Measurements from ENCODE around the gene PIMREG.

Gene PIMREG

DNA sequence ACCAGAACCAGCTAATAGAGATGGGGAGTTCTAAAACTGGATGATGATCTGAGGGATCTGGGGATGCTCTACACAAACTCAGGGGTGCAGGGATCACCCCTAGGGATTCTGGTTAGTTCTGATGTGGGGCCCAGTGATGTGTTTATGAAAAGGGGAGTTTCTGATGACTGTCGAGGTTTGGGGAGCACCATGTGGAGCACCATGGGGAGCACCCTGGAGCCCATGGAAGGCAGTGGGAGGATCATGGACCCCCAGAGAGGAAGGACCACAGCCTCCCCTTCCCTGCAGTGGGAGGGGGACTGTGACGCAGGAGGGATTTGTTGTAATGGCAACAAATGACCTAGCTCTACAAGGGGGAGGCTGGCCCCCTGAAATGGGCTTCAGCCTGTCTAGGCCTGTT is 18.4 kb downstream of the PIMREG start:
- no peak for DNase-seq

DNA sequence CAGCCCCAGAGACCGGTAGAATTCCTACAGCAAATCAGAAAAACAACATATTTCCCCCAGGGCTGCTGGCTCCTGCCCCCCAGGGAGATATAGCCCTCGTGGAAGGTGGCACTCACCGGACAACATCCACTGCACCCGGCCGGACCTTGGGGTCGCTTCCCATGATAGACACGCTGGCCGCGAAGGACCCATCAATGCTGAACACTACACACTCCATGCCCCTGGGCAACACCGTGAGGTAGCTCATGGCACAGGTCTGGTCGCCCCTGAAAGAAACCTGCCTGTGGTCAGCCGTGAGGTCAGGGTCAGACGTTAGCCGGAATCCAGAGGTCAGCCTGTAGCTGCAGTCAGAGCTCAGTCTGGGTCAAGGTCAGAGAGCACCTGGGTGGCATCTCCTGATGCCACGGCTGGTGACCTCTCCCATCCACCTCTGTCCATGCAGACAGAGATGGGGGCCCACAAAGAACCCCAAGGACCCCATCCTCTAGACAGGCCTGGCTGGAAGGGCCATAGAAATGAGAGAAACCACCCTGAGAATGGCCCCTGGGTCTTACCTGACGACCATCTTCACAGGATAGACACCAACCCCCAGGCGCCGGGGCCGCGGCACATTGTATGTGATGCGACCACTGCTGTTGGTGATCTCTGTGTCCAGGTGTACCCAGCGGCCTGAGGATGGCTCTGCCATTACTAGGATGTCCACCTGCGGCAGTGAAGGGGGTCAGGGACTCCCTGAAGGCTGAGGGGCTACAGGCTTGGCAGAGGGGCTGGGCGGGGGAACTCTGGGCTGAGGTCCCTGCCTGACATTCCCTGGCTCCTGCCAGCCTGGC is 19.6 kb downstream of the PIMREG start:
- DNase-seq, result no peak

GRCh38 chr17:6464446-6465041 is 20.3 kb downstream of the PIMREG start:
- DNase-seq, result no peak

- DNase-seq, result no peak
These were observed 21.1 kb downstream of the PIMREG start for GRCh38 chr17:6465206-6466003.

DNA sequence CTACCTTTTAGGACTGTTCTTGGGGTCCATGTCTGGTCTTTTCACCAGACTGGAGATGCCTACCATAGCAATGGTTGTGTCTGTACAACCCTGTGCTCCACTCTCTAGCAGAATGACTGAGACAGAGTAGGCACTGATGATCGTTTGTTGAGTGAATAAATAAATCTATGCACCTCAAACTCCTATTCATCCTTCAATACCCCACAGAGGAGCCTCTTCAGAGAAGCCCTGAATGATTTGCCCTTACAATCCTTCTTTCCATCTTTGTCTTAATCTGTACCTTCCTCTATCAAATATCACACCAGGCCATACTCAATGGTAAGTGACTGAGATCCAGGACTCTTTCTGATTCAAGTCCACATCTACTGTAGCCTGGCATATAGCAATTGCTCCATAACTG is 23.3 kb downstream of the PIMREG start:
- no peak for DNase-seq

DNA sequence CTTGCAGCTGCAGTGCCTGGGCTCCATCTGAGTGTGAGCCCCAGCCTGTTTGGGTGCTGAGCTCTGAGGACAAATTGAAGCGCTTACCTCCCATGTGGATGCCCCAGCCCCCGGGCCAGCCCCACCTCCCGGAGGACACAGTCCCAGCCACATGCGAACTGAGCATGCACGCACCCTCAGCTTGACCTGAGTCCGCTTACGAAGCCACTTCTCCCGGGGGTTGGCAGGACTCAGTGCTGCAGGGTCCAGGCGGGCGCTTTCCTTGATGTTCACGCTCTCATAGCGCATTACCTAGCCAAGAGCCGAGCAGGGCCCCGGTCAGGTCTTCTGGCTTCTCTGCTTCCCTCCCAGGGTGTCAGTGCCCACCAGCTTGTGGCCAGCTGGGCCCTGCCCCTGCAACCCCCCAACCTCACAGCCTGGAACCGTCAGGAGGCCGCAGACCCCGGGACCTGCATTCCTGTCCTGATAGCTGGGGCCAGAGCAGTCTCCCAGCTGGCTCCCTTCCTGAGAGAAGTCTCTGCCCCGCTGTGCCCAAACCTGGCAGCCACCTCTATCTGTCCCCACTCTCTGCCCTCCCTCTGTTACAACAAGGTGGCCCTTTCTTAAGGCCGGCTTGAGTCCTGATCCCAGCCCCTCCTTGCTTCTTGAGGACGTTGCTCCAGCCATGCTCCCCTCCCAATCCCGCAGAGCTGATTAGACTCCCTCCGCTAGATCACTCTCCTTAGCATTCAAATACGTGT is 24.0 kb downstream of the PIMREG start:
- DNase-seq, result no peak

GRCh38 chr17:6470146-6470718 is 26.0 kb downstream of the PIMREG start:
- no peak for DNase-seq

DNA sequence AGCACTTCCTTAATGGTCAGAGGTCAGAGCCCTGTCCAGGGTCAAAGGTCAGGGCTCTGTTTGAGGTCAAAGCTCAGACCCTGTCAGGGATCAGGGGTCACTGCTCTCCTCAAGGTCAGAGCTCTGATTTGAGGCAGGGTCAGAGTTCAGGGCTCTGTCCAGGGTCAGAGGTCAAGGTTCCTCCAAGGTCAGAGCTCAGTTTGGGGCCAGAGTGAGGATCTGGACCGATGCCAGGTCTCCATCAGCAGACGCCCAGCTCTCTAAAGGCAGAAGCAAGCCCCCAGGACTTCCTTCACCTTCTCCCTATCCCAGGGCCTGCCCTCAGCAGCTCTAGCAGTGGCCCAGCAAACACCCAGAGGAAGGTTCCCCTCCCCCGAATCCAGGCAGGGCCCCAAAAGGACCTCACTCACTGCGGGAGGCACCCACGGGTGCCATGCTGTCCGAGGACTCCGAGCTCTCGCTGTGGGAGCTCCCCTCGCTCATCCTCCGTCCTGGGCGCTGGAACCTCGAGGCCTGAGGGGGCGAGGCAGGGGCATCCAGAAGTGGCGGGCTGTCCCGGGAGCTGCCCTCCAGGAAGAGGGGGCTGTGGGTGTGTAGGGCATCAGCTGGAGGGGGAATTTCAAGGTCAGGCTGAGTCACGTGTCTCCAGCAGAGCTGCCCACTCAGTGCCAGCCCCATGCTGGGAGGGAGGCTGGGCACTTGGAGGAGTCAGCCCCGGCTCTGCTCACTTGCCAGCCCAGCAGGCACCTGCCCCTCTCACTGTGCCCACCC is 26.7 kb downstream of the PIMREG start:
- no peak for DNase-seq

GRCh38 chr17:6471531-6472465 is 27.5 kb downstream of the PIMREG start:
- DNase-seq, result no peak

GRCh38 chr17:6472517-6472916 is 28.3 kb downstream of the PIMREG start:
- DNase-seq, result no peak

DNA sequence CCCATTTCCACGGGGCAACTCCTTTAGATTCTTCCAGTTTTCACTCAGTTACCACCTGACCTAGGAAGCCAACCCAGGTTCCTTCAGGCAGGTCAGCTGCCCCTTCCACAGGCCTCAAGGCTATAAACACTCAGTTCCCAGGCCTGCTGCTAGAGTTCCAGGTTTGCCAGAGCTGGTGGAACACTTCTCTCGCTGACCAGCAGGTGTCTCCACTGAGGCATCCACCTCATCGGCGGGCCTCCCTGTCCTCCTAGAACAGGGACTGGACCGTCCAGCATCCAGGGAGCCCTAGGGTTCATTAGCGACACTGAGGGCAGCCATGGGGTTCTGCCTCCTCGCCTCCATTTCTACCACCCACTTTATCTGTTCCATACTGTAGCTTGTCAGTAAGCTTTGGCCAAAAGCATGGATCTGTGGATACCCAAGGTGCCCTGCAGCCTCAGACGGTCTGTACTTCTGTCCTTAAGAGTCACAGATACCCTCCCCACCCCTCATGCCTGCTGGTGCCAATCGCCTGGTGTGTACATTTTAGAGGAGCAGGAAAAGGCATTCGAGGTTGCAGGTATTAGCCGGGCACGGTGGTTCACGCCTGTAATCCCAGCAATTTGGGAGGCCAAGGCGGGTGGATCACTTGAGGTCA is 29.0 kb downstream of the PIMREG start:
- DNase-seq, result no peak

DNA sequence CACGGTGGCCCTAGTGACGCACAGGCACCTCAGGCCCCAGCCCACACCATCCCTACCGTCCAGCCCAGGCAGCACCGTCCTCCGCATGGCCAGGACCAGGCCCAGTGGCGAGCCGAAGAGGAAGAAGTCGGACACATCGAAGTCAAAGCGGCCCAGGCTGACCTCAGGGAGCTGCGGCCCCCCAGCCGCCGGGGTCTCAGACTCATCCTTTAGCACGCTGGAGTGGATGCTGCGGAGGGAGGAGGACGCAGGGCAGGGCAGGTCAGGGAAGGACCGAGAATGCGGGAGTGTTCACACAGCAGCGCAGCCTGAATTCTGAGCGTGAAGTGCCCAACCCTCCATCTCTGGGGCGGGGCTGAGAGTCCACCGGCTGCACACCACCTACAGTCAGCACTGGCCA is 30.1 kb downstream of the PIMREG start:
- no peak for DNase-seq

GRCh38 chr17:6474906-6475305 is 30.7 kb downstream of the PIMREG start:
- no peak for DNase-seq

- no peak for DNase-seq
These were observed 31.2 kb downstream of the PIMREG start for GRCh38 chr17:6475411-6475810.

DNA sequence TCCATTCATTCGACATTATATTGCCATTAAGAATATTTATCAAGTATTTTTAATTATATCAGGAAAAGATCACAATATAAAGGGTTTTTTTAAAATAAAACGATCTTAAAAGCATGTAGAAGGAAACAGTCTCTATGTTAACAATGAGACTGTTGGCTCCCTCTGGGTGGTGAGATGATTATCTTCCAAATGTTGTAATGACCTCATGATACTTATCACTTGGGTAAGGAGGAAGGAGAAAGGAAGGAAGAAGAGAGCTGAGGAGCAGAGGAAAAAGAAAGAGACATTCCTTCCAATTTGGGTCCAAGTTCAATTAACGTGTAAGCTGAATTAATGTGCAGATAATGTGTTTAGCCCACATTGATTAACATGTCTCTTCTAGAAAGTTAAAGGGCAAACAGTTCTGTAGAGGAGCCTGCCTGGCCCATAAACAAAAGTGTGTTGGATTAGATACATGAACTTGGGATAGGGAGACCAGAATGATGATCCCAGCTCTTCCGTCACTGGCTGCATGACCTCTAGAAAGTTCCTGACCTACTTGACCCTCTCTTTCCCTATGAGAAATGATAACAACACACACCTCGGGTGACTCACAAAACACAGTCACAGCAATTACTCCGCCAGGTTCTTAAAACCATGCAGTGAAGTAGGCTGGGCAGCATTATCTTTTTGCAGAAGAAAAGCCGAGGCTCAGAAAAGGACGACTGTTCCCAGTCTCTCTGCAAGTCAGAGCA is 32.0 kb downstream of the PIMREG start:
- DNase-seq, result no peak

- no peak for DNase-seq
These were observed 32.5 kb downstream of the PIMREG start for GRCh38 chr17:6476810-6477179.

GRCh38 chr17:6477831-6478383 is 33.7 kb downstream of the PIMREG start:
- no peak for DNase-seq

DNA sequence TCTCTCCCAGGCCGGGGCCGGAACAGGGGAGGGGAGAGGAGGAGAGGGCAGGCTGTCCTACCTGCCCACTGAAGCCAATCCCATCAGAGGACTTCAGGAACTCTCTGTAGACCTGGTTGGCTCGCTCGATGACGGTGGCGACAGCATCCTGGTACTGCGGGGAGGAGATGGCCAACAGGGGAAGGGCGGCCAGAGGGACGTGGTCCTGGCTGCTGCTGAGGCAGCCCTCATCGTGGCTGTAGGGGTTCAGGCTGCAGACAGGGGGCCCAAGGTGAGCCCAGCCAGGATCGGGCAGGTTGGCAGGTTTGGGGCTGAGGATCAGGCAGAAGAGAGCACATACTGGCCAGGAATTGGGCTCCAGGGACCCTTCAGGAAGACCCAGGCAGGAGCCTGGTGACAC is 34.2 kb downstream of the PIMREG start:
- no peak for DNase-seq

GRCh38 chr17:6479622-6480302 is 35.5 kb downstream of the PIMREG start:
- peak; percentile 23 for DNase-seq

All from NCI-H1436 treated with DMSO at 0.1 percent for 48 hours (cell line).